HG02970 (cell line): Measurements from ENCODE around the gene GFPT2.

Experiments
- ATAC-seq: cut with Tn5 transposase; IDR thresholded peaks from one replicate; pipeline ENCODE4 v1.9.1; 2021; ENCODE audit warnings: mild to moderate bottlenecking, moderate library complexity, moderate number of reproducible peaks; ENCODE audit not compliant: unreplicated experiment, low FRiP score

The GFPT2 gene

DNA sequence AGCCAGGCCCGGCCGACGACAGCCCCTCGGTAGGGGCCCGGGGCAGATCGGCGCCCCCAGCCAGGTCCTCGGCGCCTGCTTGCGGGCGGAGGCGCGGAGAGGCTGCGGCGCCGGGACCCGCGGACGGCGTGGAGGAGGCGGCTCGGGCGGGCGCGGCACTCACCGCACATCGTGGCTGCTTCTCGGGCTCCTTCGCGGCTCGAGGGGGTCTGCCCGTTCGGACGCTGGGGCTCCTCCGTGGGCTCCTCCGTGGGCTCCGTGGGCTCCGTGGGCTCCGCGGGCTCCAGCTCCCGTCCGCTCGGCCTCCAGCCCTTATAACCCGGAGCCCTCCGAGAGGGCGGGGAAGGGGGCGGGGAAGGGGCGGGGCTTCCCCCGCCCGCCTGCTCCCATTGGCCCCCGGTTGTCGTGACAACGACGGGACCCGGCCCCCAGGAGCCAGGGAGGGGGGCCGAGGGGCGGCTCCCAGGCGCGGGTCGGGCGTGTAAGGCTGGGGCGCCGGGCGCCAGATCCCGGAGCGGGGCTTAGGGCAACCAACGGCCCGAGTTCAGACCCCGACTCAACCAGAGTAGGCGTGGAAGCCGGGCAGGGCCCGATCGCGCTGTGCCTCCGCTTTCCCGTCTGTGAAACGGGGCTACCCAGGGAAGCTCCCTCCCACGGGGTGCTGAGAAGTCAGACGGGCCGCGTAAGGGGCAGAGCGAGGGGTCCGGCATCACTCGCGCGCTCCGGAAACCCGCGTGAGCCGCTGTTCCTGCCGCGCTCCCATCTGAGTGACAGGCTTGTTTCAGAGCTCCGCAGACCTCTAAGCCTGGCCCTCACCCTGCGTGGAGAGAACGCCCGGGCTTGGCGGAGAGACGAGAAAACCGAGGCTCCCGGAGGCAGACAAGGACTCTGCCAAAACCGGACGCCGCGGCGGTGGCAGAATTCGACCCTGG, at the start of gene GFPT2:
TSS of gene GFPT2 (minus strand) at position 289 of the 932 bp plus-strand sequence. CDS start at position 170, 119 bp downstream.
- ATAC-seq = peak; percentile 57

- ATAC-seq = no peak
Observed at GRCh38 chr5:180402716-180403115, 49.6 kb upstream of the GFPT2 start.

DNA sequence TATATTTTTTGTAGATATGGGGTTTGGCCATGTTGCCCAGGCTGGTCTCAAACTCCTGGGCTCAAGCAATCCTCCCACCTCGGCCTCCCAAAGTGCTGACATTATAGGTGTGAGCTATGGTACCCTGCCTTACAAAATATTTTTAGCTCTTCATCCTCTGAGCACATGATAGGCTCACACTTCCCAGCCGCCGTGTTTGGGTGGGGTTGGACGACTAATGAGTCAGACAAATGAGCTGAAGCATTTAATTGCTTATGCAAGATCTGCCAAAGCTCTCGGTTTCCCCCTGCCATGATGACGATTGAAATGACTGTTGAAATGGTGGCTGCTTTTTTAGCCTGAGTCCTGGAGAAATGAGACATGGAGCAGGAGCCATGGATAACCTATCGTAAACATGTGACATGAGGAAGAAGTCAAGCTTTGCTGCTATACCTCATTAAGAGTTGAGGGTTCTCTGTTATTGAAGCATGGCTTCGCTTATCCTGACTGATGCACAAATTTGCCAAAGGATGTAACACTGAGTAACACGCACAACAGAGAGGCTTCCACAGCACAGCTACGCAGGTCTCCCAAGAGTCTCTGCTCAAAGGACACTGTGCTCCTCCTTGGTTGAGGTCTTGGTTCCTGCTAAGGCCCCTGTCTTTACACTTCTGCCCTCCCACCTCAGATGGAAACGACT, 48.2 kb upstream of the GFPT2 start:
- ATAC-seq = no peak

DNA sequence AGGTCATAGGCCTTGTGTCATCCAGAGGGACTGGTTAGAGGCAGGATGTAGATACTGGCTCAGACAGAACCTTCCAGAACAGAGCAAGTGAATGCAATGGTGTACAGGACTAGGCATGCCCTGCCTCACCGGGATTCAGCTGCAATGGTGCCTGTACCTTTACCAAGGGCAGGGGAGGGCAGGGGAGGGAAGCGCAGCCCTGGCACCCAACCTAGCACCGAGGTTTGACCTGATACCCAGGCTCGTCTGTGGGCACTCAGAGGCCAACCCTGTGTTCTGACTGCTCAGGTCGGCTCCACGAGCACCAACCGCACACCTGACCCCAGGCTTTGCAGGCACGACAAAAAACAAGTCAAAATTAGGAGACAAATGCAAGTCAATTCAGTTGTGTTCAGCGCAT, 47.3 kb upstream of the GFPT2 start:
- no peak for ATAC-seq

- ATAC-seq = no peak
Observed at GRCh38 chr5:180399401-180400215, 46.5 kb upstream of the GFPT2 start.

GRCh38 chr5:180396926-180397325, 43.8 kb upstream of the GFPT2 start:
- no peak for ATAC-seq

DNA sequence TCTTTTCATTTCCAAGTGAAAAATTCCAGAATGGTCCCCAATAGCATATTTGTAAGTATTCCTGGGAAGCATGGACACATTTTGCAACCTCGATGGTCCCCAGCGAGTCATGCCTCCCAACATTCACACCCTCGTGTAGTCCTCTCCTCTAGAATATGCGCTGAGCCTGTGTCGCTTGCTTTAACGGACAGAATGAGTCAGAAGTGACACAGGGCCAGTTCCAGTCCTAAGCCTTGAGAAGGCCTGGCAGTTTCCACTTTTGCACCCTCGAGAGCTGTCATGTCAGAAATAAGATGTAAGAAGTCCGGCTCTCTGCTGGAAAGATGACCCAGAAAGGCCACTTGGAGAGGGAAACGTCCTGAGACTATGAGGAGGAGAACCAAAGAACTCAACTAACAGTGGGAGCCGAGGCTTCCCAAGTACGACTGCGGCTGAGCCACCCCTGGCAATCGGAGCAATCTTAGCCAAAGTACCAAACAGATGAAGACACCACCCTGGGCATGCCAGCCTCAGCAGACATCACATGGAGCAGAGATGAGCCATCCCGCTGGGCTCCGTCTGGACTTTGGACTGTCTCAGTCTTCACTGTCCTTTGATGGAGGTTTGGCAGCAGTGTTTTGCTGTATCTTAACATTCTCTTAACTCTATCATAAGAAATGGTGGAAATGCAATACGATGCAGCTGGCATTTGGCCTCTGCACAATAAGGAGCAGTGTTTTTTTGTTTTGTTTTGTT, 42.6 kb upstream of the GFPT2 start:
- ATAC-seq = no peak

GRCh38 chr5:180394031-180394636, 41.0 kb upstream of the GFPT2 start:
- ATAC-seq = no peak

- ATAC-seq = no peak
Observed at GRCh38 chr5:180391276-180391675, 38.1 kb upstream of the GFPT2 start.

DNA sequence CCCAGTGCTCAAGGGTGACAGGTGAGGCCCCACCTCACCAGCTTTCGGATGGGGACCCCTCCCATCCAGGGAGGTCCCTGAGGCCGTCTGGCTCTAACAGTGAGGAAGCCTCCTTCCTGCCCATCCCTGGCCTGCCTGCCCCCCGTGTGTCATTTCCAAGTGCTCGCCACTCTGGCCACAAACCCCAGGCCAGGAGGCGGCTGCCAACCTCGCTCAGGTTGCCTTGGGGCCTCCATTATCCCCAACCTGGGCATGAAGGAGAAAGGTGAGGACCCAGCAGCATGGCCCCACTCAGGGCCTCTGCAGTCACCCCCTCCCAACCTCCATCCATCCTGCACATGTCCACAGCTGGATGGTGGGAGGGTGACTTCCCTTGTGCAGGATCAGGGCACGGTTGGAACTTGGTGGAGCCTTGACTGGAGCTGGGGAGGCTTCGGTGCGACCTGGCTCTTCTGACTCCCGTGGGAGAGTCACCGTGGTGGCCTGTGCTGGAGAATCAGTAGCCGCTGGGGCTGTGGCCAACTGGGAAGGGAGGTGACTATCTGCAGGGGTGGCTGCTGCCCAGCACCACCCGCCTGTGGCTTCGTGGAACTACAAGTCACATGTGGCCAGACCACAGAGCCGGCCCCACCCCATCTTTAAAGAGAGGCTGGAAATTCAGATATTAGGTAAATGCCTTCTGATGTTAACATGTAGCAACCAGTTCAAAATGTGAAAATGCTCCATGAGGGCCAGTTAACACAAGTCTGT, 37.5 kb upstream of the GFPT2 start:
- ATAC-seq = no peak

GRCh38 chr5:180389252-180390101, 36.3 kb upstream of the GFPT2 start:
- no peak for ATAC-seq

DNA sequence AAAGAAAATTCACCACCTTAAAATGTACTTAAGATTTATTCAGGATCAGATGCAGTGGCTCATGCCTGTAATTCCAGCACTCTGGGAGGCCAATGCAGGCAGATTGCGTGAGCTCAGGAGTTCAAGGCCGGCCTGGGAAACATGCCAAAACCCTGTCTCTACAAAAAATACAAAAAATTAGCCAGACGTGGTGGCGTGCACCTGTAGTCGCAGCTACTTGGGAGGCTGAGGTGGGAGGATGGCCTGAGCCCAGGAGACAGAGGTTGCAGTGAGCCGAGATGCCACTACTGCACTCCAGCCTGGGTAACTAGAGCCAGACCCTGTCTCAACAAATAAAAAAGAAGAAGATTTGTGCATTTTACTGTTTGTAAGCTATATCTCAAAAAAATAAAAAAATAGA, 34.7 kb upstream of the GFPT2 start:
- no peak for ATAC-seq

GRCh38 chr5:180382926-180383325, 29.8 kb upstream of the GFPT2 start:
- no peak for ATAC-seq

- ATAC-seq = no peak
Observed at GRCh38 chr5:180381851-180382480, 28.8 kb upstream of the GFPT2 start.

GRCh38 chr5:180381428-180381827, 28.3 kb upstream of the GFPT2 start:
- ATAC-seq = no peak

GRCh38 chr5:180380856-180381255, 27.7 kb upstream of the GFPT2 start:
- no peak for ATAC-seq

GRCh38 chr5:180380441-180380840, 27.3 kb upstream of the GFPT2 start:
- ATAC-seq = no peak
